Liver (tissue), 3 donors: Measurements from ENCODE around the gene OPTC.

Experiments
- ATF3 ChIP-seq: IDR thresholded peaks from 2 replicates; pipeline ENCODE4 v1.6.1; 2016; ENCODE audit warnings: antibody characterized with exemption
- CTCF ChIP-seq: fragments of 150-350 bp; IDR thresholded peaks from 2 replicates; pipeline ENCODE4 v1.5.1; 2017; ENCODE audit warnings: improper control_type of control experiment, low read depth, low read length; ENCODE audit not compliant: missing input control
- EGR1 ChIP-seq, 2 donors: IDR thresholded peaks; 2 replicates each; pipeline ENCODE4 v1.6.1; 2016 to 2018; ENCODE audit warnings: antibody characterized with exemption in 2 of 2, low read depth in 2 of 2
- HNF4G ChIP-seq: IDR thresholded peaks from 2 replicates; pipeline ENCODE4 v1.6.1; 2016; ENCODE audit warnings: antibody characterized with exemption
- MAX ChIP-seq: IDR thresholded peaks from 2 replicates; pipeline ENCODE4 v1.6.1; 2016; ENCODE audit warnings: antibody characterized with exemption
- RAD21 ChIP-seq, 2 donors: IDR thresholded peaks; 2 replicates each; pipeline ENCODE4 v1.6.1; 2016; ENCODE audit warnings: antibody characterized with exemption in 2 of 2, mild to moderate bottlenecking in 2 of 2
- REST ChIP-seq: IDR thresholded peaks from 2 replicates; pipeline ENCODE4 v1.6.1; 2016; ENCODE audit warnings: antibody characterized with exemption, mild to moderate bottlenecking
- RXRA ChIP-seq, 2 donors: IDR thresholded peaks; 2 replicates each; pipeline ENCODE4 v1.6.1; 2017 to 2018; ENCODE audit warnings: antibody characterized with exemption in 2 of 2, mild to moderate bottlenecking in 1 of 2
- TAF1 ChIP-seq: conservative IDR thresholded peaks from 2 replicates; pipeline ENCODE4 v1.6.1; 2016; ENCODE audit warnings: antibody characterized with exemption, mild to moderate bottlenecking
- YY1 ChIP-seq: IDR thresholded peaks from 2 replicates; pipeline ENCODE4 v1.6.1; 2016; ENCODE audit warnings: antibody characterized with exemption, mild to moderate bottlenecking
- ZBTB33 ChIP-seq: IDR thresholded peaks from 2 replicates; pipeline ENCODE4 v1.6.1; 2016; ENCODE audit warnings: antibody characterized with exemption
- donor health status: healthy.
- donor health status: healthy.

GRCh38 chr1:203500279-203500678 lies 6.3 kb downstream of the OPTC start:
- no peak for TF ChIP-seq CTCF
- TF ChIP-seq ATF3: no peak
- TF ChIP-seq MAX: no peak
- TF ChIP-seq HNF4G: no peak
- no peak for TF ChIP-seq RAD21 (IDR thresholded peaks at IDR 0.05)
- no peak for TF ChIP-seq REST
- TF ChIP-seq EGR1 (IDR thresholded peaks at IDR 0.05; ENCODE audit: low read depth in 2 of 2): no peak
- TF ChIP-seq YY1: no peak
- TF ChIP-seq TAF1: no peak
- no peak for TF ChIP-seq ZBTB33
- no peak for TF ChIP-seq RXRA (IDR thresholded peaks at IDR 0.05)
